H1 (cell line): ENCODE results near the gene PPIB. TPM values are rescaled to one million over a fixed set of nuclear protein-coding genes. Genes with fewer than 3 reads are reported as not detected.

ENCODE experiments used
- CBX5 ChIP-seq: fragments of 300-800, 300-1000 bp; sonication (generic); IDR thresholded peaks from 2 replicates; pipeline ENCODE4 v1.7.1; 2016; ENCODE audit warnings: antibody characterized with exemption, low read length, low read depth
- FOSL1 ChIP-seq: IDR thresholded peaks from 2 replicates; pipeline ENCODE4 v1.6.1; 2011; ENCODE audit warnings: mild to moderate bottlenecking, low read depth, low read length, moderate library complexity; ENCODE audit not compliant: insufficient read depth
- KDM4A ChIP-seq: IDR thresholded peaks from one replicate; pipeline ENCODE4 v1.7.1; 2012; ENCODE audit warnings: low read depth, mild to moderate bottlenecking, moderate library complexity, low read length, inconsistent platforms; ENCODE audit not compliant: severe bottlenecking
- SAP30 ChIP-seq: fragments of 300-600 bp; sonication (generic); IDR thresholded peaks from 2 replicates; pipeline ENCODE4 v1.7.1; 2012; ENCODE audit warnings: low read length, moderate library complexity, mild to moderate bottlenecking, inconsistent platforms; ENCODE audit not compliant: insufficient read depth, insufficient replicate concordance
- SRF ChIP-seq: IDR thresholded peaks from 2 replicates; pipeline ENCODE4 v1.6.1; 2011; ENCODE audit warnings: mild to moderate bottlenecking, low read depth, low read length, moderate library complexity
- polyA plus RNA-seq, 7 experiments: library from polyadenylated mRNA; depleted of rRNA in 3 of 7; stranded (reverse) in 5 of 7; unstranded in 2 of 7; fragments of >200 nt in 5 of 7; fragments of 200-250 nt in 2 of 7; gene quantifications; 1 replicate in 5 of 7; 2 replicates in 1 of 7; 4 replicates in 1 of 7; pipeline versions ENCODE4 v1.2.1 to v1.2.3, GENCODE V29; 2011 to 2013; ENCODE audit warnings: missing spikeins in 2 of 7, mixed read lengths in 2 of 7
- total RNA-seq: library from RNA; stranded (reverse); fragmentation: NEBNext Ultra II Directional; extraction: Animal tissue kit (Norgen Biotek cat#: 25700); gene quantifications from 2 replicates; pipeline ENCODE4 v1.2.1, GENCODE V29; 2021
- TF ChIP-seq, protein P1 (sequence below): fragments of 300-600 bp; sonication (generic); IDR thresholded peaks from 2 replicates; pipeline ENCODE4 v1.7.1; 2012; ENCODE audit warnings: low read length, moderate library complexity, mild to moderate bottlenecking, inconsistent platforms; ENCODE audit not compliant: insufficient replicate concordance

The PPIB gene
- total and polyA plus RNA-seq, 2 of the 8 experiments (the other 6 are each of a cell fraction or from before 2014, with no cell fraction given): 558 to 579 TPM

- TF ChIP-seq, protein P1, sequence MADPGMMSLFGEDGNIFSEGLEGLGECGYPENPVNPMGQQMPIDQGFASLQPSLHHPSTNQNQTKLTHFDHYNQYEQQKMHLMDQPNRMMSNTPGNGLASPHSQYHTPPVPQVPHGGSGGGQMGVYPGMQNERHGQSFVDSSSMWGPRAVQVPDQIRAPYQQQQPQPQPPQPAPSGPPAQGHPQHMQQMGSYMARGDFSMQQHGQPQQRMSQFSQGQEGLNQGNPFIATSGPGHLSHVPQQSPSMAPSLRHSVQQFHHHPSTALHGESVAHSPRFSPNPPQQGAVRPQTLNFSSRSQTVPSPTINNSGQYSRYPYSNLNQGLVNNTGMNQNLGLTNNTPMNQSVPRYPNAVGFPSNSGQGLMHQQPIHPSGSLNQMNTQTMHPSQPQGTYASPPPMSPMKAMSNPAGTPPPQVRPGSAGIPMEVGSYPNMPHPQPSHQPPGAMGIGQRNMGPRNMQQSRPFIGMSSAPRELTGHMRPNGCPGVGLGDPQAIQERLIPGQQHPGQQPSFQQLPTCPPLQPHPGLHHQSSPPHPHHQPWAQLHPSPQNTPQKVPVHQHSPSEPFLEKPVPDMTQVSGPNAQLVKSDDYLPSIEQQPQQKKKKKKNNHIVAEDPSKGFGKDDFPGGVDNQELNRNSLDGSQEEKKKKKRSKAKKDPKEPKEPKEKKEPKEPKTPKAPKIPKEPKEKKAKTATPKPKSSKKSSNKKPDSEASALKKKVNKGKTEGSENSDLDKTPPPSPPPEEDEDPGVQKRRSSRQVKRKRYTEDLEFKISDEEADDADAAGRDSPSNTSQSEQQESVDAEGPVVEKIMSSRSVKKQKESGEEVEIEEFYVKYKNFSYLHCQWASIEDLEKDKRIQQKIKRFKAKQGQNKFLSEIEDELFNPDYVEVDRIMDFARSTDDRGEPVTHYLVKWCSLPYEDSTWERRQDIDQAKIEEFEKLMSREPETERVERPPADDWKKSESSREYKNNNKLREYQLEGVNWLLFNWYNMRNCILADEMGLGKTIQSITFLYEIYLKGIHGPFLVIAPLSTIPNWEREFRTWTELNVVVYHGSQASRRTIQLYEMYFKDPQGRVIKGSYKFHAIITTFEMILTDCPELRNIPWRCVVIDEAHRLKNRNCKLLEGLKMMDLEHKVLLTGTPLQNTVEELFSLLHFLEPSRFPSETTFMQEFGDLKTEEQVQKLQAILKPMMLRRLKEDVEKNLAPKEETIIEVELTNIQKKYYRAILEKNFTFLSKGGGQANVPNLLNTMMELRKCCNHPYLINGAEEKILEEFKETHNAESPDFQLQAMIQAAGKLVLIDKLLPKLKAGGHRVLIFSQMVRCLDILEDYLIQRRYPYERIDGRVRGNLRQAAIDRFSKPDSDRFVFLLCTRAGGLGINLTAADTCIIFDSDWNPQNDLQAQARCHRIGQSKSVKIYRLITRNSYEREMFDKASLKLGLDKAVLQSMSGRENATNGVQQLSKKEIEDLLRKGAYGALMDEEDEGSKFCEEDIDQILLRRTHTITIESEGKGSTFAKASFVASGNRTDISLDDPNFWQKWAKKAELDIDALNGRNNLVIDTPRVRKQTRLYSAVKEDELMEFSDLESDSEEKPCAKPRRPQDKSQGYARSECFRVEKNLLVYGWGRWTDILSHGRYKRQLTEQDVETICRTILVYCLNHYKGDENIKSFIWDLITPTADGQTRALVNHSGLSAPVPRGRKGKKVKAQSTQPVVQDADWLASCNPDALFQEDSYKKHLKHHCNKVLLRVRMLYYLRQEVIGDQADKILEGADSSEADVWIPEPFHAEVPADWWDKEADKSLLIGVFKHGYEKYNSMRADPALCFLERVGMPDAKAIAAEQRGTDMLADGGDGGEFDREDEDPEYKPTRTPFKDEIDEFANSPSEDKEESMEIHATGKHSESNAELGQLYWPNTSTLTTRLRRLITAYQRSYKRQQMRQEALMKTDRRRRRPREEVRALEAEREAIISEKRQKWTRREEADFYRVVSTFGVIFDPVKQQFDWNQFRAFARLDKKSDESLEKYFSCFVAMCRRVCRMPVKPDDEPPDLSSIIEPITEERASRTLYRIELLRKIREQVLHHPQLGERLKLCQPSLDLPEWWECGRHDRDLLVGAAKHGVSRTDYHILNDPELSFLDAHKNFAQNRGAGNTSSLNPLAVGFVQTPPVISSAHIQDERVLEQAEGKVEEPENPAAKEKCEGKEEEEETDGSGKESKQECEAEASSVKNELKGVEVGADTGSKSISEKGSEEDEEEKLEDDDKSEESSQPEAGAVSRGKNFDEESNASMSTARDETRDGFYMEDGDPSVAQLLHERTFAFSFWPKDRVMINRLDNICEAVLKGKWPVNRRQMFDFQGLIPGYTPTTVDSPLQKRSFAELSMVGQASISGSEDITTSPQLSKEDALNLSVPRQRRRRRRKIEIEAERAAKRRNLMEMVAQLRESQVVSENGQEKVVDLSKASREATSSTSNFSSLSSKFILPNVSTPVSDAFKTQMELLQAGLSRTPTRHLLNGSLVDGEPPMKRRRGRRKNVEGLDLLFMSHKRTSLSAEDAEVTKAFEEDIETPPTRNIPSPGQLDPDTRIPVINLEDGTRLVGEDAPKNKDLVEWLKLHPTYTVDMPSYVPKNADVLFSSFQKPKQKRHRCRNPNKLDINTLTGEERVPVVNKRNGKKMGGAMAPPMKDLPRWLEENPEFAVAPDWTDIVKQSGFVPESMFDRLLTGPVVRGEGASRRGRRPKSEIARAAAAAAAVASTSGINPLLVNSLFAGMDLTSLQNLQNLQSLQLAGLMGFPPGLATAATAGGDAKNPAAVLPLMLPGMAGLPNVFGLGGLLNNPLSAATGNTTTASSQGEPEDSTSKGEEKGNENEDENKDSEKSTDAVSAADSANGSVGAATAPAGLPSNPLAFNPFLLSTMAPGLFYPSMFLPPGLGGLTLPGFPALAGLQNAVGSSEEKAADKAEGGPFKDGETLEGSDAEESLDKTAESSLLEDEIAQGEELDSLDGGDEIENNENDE: no peak
- TF ChIP-seq KDM4A (no peak), CBX5 (no peak), SRF (no peak), FOSL1 (no peak), SAP30 (no peak)
Measured at GRCh38 chr15:64136347-64136746, 26.5 kb downstream of the PPIB start (continued).
